ENCODE results near the gene ATF5.

Gene ATF5

DNA sequence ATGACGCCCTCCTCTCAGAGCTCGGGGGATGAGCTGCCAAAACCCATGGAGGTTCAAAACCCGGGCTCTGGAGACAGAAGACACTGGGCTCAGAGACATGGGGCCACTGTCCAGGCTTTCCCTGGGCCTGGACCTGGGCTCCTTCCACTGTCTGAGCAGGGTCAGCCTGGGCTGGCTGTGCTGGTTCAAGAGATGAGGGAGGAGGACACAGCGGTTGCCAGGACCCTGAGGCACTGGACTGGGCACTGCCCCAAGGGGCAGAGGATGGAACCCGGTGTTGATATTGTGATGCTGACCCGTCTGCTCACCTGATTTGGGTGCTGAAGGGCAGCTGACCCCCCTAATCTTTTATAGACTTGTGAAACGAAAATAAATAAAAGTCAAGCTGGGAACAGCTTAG, 46.0 kb downstream of the ATF5 start:
- Histone ChIP-seq H3K27ac (ENCODE audit: insufficient read depth in 1 of 2, low read depth in 1 of 2, low read length in 2 of 2, poor library complexity in 1 of 2, severe bottlenecking in 2 of 2) (no peak overlapping the region), H3K9me3 (ENCODE audit: control extremely low read depth in 1 of 5, control insufficient read depth in 4 of 5, insufficient read depth in 2 of 5, low read depth in 1 of 5, low read length in 4 of 5) (no peaks in the 10 kb centered on the region), H3K36me3 (ENCODE audit: control insufficient read depth in 4 of 4, insufficient read depth in 4 of 4, low read length in 3 of 4) (peaks cover 5 to 37% (median 22%) of the 10 kb centered on the region in 4 experiments), H3K4me3 (ENCODE audit: control insufficient read depth in 1 of 7, extremely low read depth in 1 of 7, insufficient read depth in 4 of 7, low read depth in 2 of 7, low read length in 6 of 7) (no peak overlapping the region), H3K27me3 (replicated peaks in 2 of 5; ENCODE audit: control insufficient read depth in 4 of 5, insufficient read depth in 5 of 5, low read length in 4 of 5) (peaks cover 0 to 4% (median 0%) of the 10 kb centered on the region in 5 experiments), H3K4me1 (ENCODE audit: control extremely low read depth in 1 of 4, control insufficient read depth in 4 of 4, insufficient read depth in 4 of 4, low read length in 3 of 4) (no peaks in the 10 kb centered on the region)
- CTCF ChIA-PET, result interaction anchor here (1.1 kb wide), 1 partner anchor 12 kb away, joined by 6 read pairs; no protein-coding TSS in a partner anchor
- DNase-seq, result no peak
- WGBS (ENCODE audit: insufficient coverage), result 97% methylated on average over 7 of the region's 7 CpGs
- POLR2A ChIA-PET, result interaction anchor here (0.6 kb wide), 1 partner anchor 168 kb away, joined by 8 read pairs; no protein-coding TSS in a partner anchor

DNA sequence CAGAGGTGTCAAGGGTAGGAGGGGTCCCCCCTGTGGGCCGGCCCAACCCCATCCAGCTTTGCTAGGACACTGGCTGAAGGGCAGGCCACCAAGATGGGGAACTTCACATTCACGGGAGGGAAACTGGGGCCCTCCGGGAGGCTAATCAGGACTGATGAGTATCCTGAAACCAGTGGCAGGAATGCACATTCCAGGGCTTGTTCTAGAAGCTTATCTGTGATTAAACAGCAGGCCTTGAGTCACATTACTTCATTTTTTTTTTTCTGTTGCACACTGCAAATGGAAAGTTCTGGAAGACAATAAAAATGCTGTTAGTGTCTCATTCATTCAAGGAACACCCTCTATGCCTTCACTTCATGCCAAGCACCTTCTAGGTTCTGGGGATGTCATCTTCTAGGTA, 47.5 kb downstream of the ATF5 start:
- WGBS (ENCODE audit: insufficient coverage), result 100% methylated on average over 3 of the region's 3 CpGs
- no peaks in the 10 kb centered on the region for H3K4me1 ChIP-seq (ENCODE audit: control extremely low read depth in 1 of 4, control insufficient read depth in 4 of 4, insufficient read depth in 4 of 4, low read length in 3 of 4)
- POLR2A ChIA-PET, result no interaction called here
- H3K27ac ChIP-seq (ENCODE audit: insufficient read depth in 1 of 2, low read depth in 1 of 2, low read length in 2 of 2, poor library complexity in 1 of 2, severe bottlenecking in 2 of 2), result no peak overlapping the region
- DNase-seq, result no peak
- H3K9me3 ChIP-seq (ENCODE audit: control extremely low read depth in 1 of 5, control insufficient read depth in 4 of 5, insufficient read depth in 2 of 5, low read depth in 1 of 5, low read length in 4 of 5), result no peaks in the 10 kb centered on the region
- CTCF ChIA-PET, result interaction anchor here (1.0 to 1.8 kb wide), 2 partner anchors 9 to 37 kb away, joined by 3 to 9 read pairs; no protein-coding TSS in a partner anchor
- no peak overlapping the region for H3K4me3 ChIP-seq (ENCODE audit: control insufficient read depth in 1 of 7, extremely low read depth in 1 of 7, insufficient read depth in 4 of 7, low read depth in 2 of 7, low read length in 6 of 7)
- H3K36me3 ChIP-seq (ENCODE audit: control insufficient read depth in 4 of 4, insufficient read depth in 4 of 4, low read length in 3 of 4), result peaks cover 5 to 40% (median 24%) of the 10 kb centered on the region in 4 experiments
- H3K27me3 ChIP-seq (replicated peaks in 2 of 5; ENCODE audit: control insufficient read depth in 4 of 5, insufficient read depth in 5 of 5, low read length in 4 of 5), result peaks cover 0 to 4% (median 0%) of the 10 kb centered on the region in 5 experiments

DNA sequence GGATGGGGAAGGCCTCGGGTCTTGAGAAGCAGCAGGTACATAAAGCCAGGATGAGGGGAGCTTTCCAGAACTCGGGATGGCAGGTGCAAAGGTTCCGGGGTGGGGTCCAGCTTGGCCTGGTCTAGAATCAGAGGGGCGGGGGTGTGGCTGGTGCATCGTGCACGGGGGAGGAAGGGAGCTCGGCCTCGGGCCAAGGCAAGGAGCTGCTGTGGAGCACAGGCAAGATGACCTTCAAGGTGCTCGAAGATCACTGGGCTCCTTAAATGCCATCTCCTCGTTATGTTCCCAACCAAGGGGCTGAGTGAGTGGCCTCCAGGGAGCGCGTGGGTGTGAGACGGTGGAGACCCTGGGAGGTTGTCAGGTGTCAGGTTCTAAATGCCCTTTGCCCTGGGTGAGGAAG, 48.1 kb downstream of the ATF5 start:
- Histone ChIP-seq H3K9me3 (ENCODE audit: control extremely low read depth in 1 of 5, control insufficient read depth in 4 of 5, insufficient read depth in 2 of 5, low read depth in 1 of 5, low read length in 4 of 5) (no peaks in the 10 kb centered on the region), H3K27ac (ENCODE audit: insufficient read depth in 1 of 2, low read depth in 1 of 2, low read length in 2 of 2, poor library complexity in 1 of 2, severe bottlenecking in 2 of 2) (no peak overlapping the region), H3K4me3 (ENCODE audit: control insufficient read depth in 1 of 7, extremely low read depth in 1 of 7, insufficient read depth in 4 of 7, low read depth in 2 of 7, low read length in 6 of 7) (no peak overlapping the region), H3K4me1 (ENCODE audit: control extremely low read depth in 1 of 4, control insufficient read depth in 4 of 4, insufficient read depth in 4 of 4, low read length in 3 of 4) (no peaks in the 10 kb centered on the region), H3K27me3 (replicated peaks in 2 of 5; ENCODE audit: control insufficient read depth in 4 of 5, insufficient read depth in 5 of 5, low read length in 4 of 5) (peaks cover 0 to 1% (median 0%) of the 10 kb centered on the region in 5 experiments), H3K36me3 (ENCODE audit: control insufficient read depth in 4 of 4, insufficient read depth in 4 of 4, low read length in 3 of 4) (peaks cover 5 to 46% (median 25%) of the 10 kb centered on the region in 4 experiments)
- POLR2A ChIA-PET, result no interaction called here
- over 99% methylated on average over 12 of the region's 13 CpGs for WGBS (ENCODE audit: insufficient coverage)
- CTCF ChIA-PET, result interaction anchor here (1.3 to 1.8 kb wide), 2 partner anchors 8 to 39 kb away, joined by 3 to 9 read pairs; no protein-coding TSS in a partner anchor
- DNase-seq, result no peak

DNA sequence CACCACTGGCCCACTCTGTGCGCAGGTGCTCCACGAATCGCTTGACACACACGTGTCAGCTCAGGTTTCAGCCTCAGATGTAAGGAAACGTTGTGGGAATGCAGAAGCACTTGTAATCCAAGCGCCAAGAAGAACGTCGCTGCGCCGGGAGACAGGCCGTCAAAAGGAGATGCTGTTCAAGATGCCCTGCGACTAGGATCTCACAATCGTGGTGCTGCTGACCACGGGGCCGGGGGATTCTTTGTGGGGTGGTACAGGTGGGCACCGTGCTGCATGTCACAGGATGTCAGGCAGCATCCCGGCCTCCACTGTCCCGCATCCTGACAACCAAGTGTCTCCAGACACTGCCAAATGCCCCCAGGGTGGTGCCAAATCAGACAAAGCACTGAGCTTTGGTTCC, 48.9 kb downstream of the ATF5 start:
- Histone ChIP-seq H3K4me3 (ENCODE audit: control insufficient read depth in 1 of 7, extremely low read depth in 1 of 7, insufficient read depth in 4 of 7, low read depth in 2 of 7, low read length in 6 of 7) (no peak overlapping the region), H3K36me3 (ENCODE audit: control insufficient read depth in 4 of 4, insufficient read depth in 4 of 4, low read length in 3 of 4) (peaks cover 5 to 50% (median 25%) of the 10 kb centered on the region in 4 experiments), H3K27me3 (replicated peaks in 2 of 5; ENCODE audit: control insufficient read depth in 4 of 5, insufficient read depth in 5 of 5, low read length in 4 of 5) (no peaks in the 10 kb centered on the region), H3K27ac (ENCODE audit: insufficient read depth in 1 of 2, low read depth in 1 of 2, low read length in 2 of 2, poor library complexity in 1 of 2, severe bottlenecking in 2 of 2) (no peak overlapping the region), H3K9me3 (ENCODE audit: control extremely low read depth in 1 of 5, control insufficient read depth in 4 of 5, insufficient read depth in 2 of 5, low read depth in 1 of 5, low read length in 4 of 5) (no peaks in the 10 kb centered on the region), H3K4me1 (ENCODE audit: control extremely low read depth in 1 of 4, control insufficient read depth in 4 of 4, insufficient read depth in 4 of 4, low read length in 3 of 4) (no peaks in the 10 kb centered on the region)
- POLR2A ChIA-PET, result no interaction called here
- no peak for DNase-seq
- 96% methylated on average over 14 of the region's 18 CpGs for WGBS (ENCODE audit: insufficient coverage)
- CTCF ChIA-PET, result interaction anchor here (1.2 to 1.3 kb wide), 2 partner anchors 40 to 44 kb away, joined by 3 read pairs; no protein-coding TSS in a partner anchor

DNA sequence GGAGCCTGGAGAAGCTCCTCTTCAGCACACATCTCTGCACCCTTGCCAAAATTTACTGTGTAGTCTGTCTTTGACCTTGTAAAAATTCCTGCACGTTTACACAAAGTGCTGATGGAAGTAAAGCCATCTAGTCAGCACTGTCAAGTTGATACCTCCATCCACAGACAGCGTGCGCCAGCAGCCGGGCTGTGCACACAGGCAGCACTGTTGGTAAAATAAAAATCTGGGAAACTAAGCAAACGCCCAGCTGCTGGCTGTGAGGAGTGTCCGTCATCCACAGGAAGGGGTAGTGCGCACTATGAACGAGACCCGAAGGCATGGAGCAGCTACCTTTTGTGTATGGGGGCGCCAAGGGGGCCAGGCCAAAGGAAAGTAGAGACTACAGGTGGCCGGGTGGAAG, 49.3 kb downstream of the ATF5 start:
- WGBS (ENCODE audit: insufficient coverage), result 97% methylated on average over 9 of the region's 11 CpGs
- no peak overlapping the region for H3K27ac ChIP-seq (ENCODE audit: insufficient read depth in 1 of 2, low read depth in 1 of 2, low read length in 2 of 2, poor library complexity in 1 of 2, severe bottlenecking in 2 of 2)
- DNase-seq, result no peak
- H3K4me1 ChIP-seq (ENCODE audit: control extremely low read depth in 1 of 4, control insufficient read depth in 4 of 4, insufficient read depth in 4 of 4, low read length in 3 of 4), result no peaks in the 10 kb centered on the region
- ChIA-PET CTCF (interaction anchor here (1.2 to 1.3 kb wide), 2 partner anchors 41 to 44 kb away, joined by 3 read pairs; no protein-coding TSS in a partner anchor), POLR2A (interaction anchor here (0.7 kb wide), 1 partner anchor 398 kb away, joined by 3 read pairs; no protein-coding TSS in a partner anchor)
- no peak overlapping the region for H3K4me3 ChIP-seq (ENCODE audit: control insufficient read depth in 1 of 7, extremely low read depth in 1 of 7, insufficient read depth in 4 of 7, low read depth in 2 of 7, low read length in 6 of 7)
- H3K36me3 ChIP-seq (ENCODE audit: control insufficient read depth in 4 of 4, insufficient read depth in 4 of 4, low read length in 3 of 4), result peaks cover 5 to 53% (median 25%) of the 10 kb centered on the region in 4 experiments
- no peaks in the 10 kb centered on the region for H3K9me3 ChIP-seq (ENCODE audit: control extremely low read depth in 1 of 5, control insufficient read depth in 4 of 5, insufficient read depth in 2 of 5, low read depth in 1 of 5, low read length in 4 of 5)
- no peaks in the 10 kb centered on the region for H3K27me3 ChIP-seq (replicated peaks in 2 of 5; ENCODE audit: control insufficient read depth in 4 of 5, insufficient read depth in 5 of 5, low read length in 4 of 5)

DNA sequence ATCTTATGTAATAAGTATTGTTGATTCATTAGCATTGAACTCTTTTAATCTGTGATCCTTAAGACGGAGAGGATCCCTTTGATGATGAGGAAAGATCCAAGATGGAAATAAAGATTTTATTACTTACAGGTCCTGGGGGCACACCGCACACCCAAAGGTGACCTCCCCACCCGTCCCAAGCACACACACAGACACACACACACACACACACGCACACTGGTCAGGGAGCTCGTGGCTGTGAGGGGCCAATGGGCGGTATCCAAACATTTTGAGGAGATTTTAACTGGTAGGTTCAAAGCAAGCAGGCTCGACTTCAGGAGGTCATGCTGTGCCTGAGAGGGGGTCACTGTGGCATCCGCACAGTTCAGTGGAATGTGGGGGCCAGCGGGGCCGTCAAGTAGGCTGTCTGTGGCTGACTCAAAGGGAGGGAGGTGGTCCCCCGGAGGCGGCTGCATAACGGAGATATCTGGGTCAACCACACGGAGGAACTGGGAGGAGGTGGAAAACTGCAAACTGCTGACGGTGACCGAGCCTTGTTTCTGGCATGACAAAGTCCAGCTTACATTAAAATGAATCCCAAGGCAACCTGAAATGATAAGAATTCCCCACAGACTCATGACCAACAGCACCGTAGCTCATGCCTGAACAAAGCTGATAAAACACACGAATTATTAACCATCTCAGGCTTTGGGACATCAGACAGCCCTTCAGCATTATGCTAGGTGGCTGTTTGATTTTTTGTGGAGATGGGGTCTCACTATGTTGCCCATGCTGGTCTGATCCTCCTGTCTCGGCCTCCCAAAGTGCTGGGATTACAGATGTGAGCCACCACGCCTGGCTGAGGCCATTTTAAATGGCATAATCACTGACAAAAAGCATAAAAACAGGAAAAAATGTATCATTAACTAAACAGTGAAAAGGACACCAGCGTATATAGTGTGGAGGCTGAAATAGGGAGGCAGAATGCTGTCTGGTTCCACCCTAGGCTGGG, 52.9 kb downstream of the ATF5 start:
- Histone ChIP-seq H3K27me3 (replicated peaks in 2 of 5; ENCODE audit: control insufficient read depth in 4 of 5, insufficient read depth in 5 of 5, low read length in 4 of 5) (no peaks in the 10 kb centered on the region), H3K9me3 (ENCODE audit: control extremely low read depth in 1 of 5, control insufficient read depth in 4 of 5, insufficient read depth in 2 of 5, low read depth in 1 of 5, low read length in 4 of 5) (no peaks in the 10 kb centered on the region), H3K4me3 (ENCODE audit: control insufficient read depth in 1 of 7, extremely low read depth in 1 of 7, insufficient read depth in 4 of 7, low read depth in 2 of 7, low read length in 6 of 7) (no peak overlapping the region), H3K4me1 (ENCODE audit: control extremely low read depth in 1 of 4, control insufficient read depth in 4 of 4, insufficient read depth in 4 of 4, low read length in 3 of 4) (peaks cover 0 to 2% (median 0%) of the 10 kb centered on the region in 4 experiments), H3K36me3 (ENCODE audit: control insufficient read depth in 4 of 4, insufficient read depth in 4 of 4, low read length in 3 of 4) (peaks cover 7 to 62% (median 26%) of the 10 kb centered on the region in 4 experiments), H3K27ac (ENCODE audit: insufficient read depth in 1 of 2, low read depth in 1 of 2, low read length in 2 of 2, poor library complexity in 1 of 2, severe bottlenecking in 2 of 2) (no peak overlapping the region)
- POLR2A ChIA-PET, result no interaction called here
- CTCF ChIA-PET, result interaction anchor here (0.6 to 2.8 kb wide), 4 partner anchors 11 to 53 kb away, joined by 3 to 17 read pairs (median 3); no protein-coding TSS in a partner anchor
- WGBS (ENCODE audit: insufficient coverage), result 97% methylated on average over 11 of the region's 21 CpGs
- no peak for DNase-seq
